ENCODE results near the gene KRABD2.

Gene KRABD2

GRCh38 chr17:8341456-8341855 is 35.0 kb downstream of the KRABD2 start:
- no peak overlapping the region for H3K27ac ChIP-seq
- TF ChIP-seq, protein P1, sequence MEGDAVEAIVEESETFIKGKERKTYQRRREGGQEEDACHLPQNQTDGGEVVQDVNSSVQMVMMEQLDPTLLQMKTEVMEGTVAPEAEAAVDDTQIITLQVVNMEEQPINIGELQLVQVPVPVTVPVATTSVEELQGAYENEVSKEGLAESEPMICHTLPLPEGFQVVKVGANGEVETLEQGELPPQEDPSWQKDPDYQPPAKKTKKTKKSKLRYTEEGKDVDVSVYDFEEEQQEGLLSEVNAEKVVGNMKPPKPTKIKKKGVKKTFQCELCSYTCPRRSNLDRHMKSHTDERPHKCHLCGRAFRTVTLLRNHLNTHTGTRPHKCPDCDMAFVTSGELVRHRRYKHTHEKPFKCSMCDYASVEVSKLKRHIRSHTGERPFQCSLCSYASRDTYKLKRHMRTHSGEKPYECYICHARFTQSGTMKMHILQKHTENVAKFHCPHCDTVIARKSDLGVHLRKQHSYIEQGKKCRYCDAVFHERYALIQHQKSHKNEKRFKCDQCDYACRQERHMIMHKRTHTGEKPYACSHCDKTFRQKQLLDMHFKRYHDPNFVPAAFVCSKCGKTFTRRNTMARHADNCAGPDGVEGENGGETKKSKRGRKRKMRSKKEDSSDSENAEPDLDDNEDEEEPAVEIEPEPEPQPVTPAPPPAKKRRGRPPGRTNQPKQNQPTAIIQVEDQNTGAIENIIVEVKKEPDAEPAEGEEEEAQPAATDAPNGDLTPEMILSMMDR (conservative IDR thresholded peaks at IDR 0.05): no peak

GRCh38 chr17:8339540-8339939 is 37.0 kb downstream of the KRABD2 start, which contains the start of gene ODF4:
Gene ODF4, plus strand, starts transcription at chr17:8339840. Its CDS starts 212 bp downstream, at chr17:8340052.
- H3K27ac ChIP-seq: no peak within 1 kb of the TSS
- TF ChIP-seq, protein P1 (conservative IDR thresholded peaks at IDR 0.05): no peak

DNA sequence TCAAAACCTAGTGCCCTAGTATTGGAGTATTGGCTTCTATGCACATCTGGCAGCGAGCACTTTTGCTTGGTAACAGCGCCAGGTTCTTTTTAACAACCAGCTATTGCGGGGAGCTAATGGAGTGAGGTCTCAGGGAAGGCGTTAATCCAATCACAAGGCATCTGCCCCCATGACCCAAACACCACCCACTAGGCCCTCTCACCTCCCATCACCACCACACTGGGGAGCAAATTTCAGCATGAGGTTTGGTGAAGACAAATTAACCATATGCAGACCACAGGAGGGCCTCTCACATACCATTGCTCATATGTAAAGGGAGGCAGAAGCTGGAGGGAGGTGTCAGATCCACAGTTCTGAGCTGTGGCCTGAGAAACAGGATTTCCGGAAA is 37.8 kb downstream of the KRABD2 start:
- TF ChIP-seq, protein P1 (conservative IDR thresholded peaks at IDR 0.05): no peak
- H3K27ac ChIP-seq: no peak overlapping the region

DNA sequence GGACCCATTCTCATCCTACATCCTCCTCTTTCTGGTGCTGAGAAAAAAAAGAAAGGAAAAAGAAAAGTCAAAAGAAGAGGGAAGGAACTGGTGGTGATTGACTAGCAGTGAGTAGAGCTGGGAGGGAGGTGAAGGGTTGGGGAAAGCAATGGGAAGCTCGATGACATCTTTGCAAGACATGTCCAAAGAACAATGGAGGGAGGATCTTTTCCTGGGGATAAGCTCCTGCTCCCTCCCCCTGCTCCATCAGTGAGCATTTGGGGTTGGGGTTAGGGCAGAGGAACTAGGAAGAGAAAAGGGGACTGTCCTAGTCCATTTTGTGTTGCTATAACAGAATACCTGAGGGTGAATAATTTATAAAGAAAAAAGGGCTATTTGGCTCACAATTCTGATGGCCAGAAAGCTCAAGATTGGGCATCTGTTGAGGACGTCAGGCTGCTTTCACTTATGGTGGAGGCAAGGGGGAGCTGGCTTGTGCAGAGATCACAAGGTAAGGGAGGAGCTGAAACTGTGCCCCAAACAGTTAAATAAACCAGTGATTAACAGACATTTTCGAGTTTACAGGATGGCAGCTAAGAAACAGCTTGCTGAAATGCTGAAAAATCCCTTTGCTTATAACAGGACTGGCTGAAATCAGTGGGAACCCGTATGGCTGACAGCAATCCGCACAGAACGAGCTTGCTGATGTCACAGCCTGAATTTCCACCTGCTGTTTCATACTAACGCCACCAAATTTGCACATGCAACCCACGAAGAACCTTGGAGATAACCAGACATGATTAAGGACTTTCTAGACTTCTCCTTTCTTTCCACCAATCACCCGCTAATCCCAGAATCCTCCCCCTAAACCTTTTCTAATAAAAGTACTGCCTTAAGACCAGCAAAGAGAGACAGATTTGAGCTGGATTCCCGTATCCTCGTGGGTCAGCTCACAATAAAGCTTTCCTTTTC is 38.4 kb downstream of the KRABD2 start:
- no peak overlapping the region for H3K27ac ChIP-seq
- TF ChIP-seq, protein P1 (conservative IDR thresholded peaks at IDR 0.05): no peak

DNA sequence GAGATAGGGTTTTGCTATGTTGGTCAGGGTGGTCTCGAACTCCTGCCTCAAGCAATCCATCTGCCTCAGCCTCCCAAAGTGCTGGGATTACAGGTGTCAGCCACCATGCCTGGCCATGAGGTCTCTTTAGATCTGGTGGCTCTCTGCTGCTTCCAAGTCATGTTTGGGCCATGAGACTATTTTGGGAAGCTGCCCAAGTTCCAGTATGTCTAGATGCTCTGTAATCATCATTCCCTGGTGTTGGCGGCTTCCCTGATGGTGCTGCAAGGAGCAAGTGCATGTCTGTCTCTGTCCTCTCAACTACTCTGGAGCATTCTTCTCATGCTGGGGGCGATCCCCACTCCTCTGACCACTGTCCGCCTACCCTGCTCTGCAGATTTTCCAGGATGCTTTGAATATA is 43.2 kb downstream of the KRABD2 start:
- TF ChIP-seq, protein P1 (conservative IDR thresholded peaks at IDR 0.05): no peak
- H3K27ac ChIP-seq: peak overlapping the region; percentile 55

GRCh38 chr17:8332688-8333087 is 43.8 kb downstream of the KRABD2 start:
- H3K27ac ChIP-seq: peak overlapping the region; percentile 55
- TF ChIP-seq, protein P1 (conservative IDR thresholded peaks at IDR 0.05): no peak

DNA sequence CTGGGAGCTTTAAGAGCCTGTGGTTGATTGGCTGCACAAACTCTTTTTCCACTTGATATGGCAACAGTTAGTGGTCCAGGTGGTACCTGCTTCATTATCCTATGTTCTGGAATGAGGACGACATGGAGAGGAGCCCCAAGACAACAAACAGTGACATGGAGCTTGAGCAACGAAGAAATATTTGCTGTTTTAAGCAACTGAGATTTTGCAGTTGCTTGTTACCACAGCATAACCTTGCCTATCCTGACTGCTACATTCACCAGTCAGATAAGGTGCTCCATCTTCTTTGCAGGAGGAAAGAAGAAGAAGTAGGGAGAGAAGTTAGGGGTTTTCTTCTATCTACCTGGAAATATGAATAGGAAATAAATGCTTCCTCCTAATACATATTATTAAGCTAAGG is 44.4 kb downstream of the KRABD2 start:
- H3K27ac ChIP-seq: peak overlapping the region; percentile 55
- TF ChIP-seq, protein P1 (conservative IDR thresholded peaks at IDR 0.05): no peak
